ENCODE results near the gene STT3B. TPM values are rescaled to one million over a fixed set of nuclear protein-coding genes. Genes with fewer than 3 reads are reported as not detected.

Gene STT3B
- total and polyA plus RNA-seq, 2 donors (not counting 1 experiment from before 2014, with no cell fraction given): 145 to 259 TPM

DNA sequence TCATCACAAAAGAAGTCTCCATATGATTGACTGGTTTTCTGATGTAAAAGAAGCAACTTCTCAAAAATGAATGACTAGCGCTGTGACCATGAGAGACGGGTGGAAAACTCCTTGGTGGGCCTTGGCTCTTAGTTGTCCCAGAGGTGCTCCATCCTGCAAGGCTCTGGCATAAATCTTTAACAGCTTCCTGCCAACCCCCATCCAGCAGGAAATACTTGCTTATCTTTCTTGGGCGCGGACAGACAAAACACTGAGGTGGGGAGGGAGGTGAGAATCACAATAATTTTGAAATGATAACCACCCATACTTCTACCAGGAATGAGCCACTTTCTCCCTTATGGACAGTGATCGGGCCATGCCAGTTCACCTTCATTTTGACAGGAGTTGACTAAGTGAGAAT, 128.6 kb downstream of the STT3B start:
- Histone ChIP-seq H3K79me2 (ENCODE audit: control insufficient read depth, insufficient read depth, low read length) (no peaks in the 10 kb centered on the region), H4K20me1 (ENCODE audit: control insufficient read depth, extremely low read depth, insufficient read depth, low read length) (no peaks in the 10 kb centered on the region), H3K27ac (ENCODE audit: insufficient read depth, low read length) (no peak overlapping the region), H3K9ac (ENCODE audit: insufficient read depth, low read length) (no peak overlapping the region), H3K27me3 (ENCODE audit: control insufficient read depth, insufficient read depth, low read length) (no peaks in the 10 kb centered on the region), H2AFZ (ENCODE audit: low read length) (no peak overlapping the region), H3K4me2 (ENCODE audit: extremely low read depth, insufficient read depth, low read length) (no peak overlapping the region), H3K4me1 (ENCODE audit: control insufficient read depth, extremely low read depth, insufficient read depth, low read length) (no peaks in the 10 kb centered on the region), H3K4me3 (replicated peaks in 1 of 4; ENCODE audit: control extremely low read depth in 1 of 4, insufficient read depth in 1 of 4, low read depth in 3 of 4, low read length in 4 of 4) (no peak overlapping the region), H3K36me3 (ENCODE audit: control insufficient read depth, insufficient read depth, low read length) (no peaks in the 10 kb centered on the region), H3K9me3 (ENCODE audit: control insufficient read depth, insufficient read depth, low read depth, low read length) (no peaks in the 10 kb centered on the region)
- TF ChIP-seq, protein P1, sequence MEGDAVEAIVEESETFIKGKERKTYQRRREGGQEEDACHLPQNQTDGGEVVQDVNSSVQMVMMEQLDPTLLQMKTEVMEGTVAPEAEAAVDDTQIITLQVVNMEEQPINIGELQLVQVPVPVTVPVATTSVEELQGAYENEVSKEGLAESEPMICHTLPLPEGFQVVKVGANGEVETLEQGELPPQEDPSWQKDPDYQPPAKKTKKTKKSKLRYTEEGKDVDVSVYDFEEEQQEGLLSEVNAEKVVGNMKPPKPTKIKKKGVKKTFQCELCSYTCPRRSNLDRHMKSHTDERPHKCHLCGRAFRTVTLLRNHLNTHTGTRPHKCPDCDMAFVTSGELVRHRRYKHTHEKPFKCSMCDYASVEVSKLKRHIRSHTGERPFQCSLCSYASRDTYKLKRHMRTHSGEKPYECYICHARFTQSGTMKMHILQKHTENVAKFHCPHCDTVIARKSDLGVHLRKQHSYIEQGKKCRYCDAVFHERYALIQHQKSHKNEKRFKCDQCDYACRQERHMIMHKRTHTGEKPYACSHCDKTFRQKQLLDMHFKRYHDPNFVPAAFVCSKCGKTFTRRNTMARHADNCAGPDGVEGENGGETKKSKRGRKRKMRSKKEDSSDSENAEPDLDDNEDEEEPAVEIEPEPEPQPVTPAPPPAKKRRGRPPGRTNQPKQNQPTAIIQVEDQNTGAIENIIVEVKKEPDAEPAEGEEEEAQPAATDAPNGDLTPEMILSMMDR (conservative IDR thresholded peaks at IDR 0.05 in 1 of 2, IDR thresholded peaks at IDR 0.05 in 1 of 2; ENCODE audit: low read depth in 1 of 2, low read length in 2 of 2): no peak
- TF ChIP-seq EZH2 (IDR thresholded peaks at IDR 0.05; ENCODE audit: low read length, missing control alignments): no peak
- no peak for DNase-seq (ENCODE audit: low read depth in 2 of 2)

- Histone ChIP-seq H3K79me2 (ENCODE audit: control insufficient read depth, insufficient read depth, low read length) (no peaks in the 10 kb centered on the region), H2AFZ (ENCODE audit: low read length) (no peak overlapping the region), H3K4me2 (ENCODE audit: extremely low read depth, insufficient read depth, low read length) (no peak overlapping the region), H3K36me3 (ENCODE audit: control insufficient read depth, insufficient read depth, low read length) (no peaks in the 10 kb centered on the region), H3K4me3 (replicated peaks in 1 of 4; ENCODE audit: control extremely low read depth in 1 of 4, insufficient read depth in 1 of 4, low read depth in 3 of 4, low read length in 4 of 4) (no peak overlapping the region), H3K27me3 (ENCODE audit: control insufficient read depth, insufficient read depth, low read length) (no peaks in the 10 kb centered on the region), H3K9ac (ENCODE audit: insufficient read depth, low read length) (no peak overlapping the region), H4K20me1 (ENCODE audit: control insufficient read depth, extremely low read depth, insufficient read depth, low read length) (no peaks in the 10 kb centered on the region), H3K27ac (ENCODE audit: insufficient read depth, low read length) (no peak overlapping the region), H3K4me1 (ENCODE audit: control insufficient read depth, extremely low read depth, insufficient read depth, low read length) (no peaks in the 10 kb centered on the region), H3K9me3 (ENCODE audit: control insufficient read depth, insufficient read depth, low read depth, low read length) (no peaks in the 10 kb centered on the region)
- TF ChIP-seq EZH2 (IDR thresholded peaks at IDR 0.05; ENCODE audit: low read length, missing control alignments): no peak
- TF ChIP-seq, protein P1 (conservative IDR thresholded peaks at IDR 0.05 in 1 of 2, IDR thresholded peaks at IDR 0.05 in 1 of 2; ENCODE audit: low read depth in 1 of 2, low read length in 2 of 2): no peak
- no peak for DNase-seq (ENCODE audit: low read depth in 2 of 2)
Measured at GRCh38 chr3:31661993-31662670, 129.4 kb downstream of the STT3B start.

DNA sequence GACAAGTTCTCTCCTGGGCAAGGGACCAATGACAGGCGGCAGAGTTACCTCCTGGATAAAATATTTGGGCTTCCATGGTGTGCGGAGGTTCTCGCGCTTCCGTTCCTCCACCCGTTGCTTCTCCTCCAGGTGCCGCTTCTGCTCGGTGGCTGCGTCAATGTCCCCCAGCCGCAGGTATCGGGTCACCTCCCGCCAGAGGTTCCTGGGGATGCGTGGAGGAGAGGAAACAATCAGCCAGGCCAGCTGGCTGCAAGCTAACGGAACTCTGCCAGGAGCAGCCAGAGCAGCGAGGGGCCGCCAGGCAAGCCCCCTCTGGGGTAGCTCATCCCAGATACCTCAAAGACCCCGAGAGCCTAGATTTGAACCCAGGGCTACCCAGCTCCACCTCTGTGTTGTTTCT, 131.3 kb downstream of the STT3B start:
- Histone ChIP-seq H4K20me1 (ENCODE audit: control insufficient read depth, extremely low read depth, insufficient read depth, low read length) (no peaks in the 10 kb centered on the region), H3K4me2 (ENCODE audit: extremely low read depth, insufficient read depth, low read length) (no peak overlapping the region), H3K4me1 (ENCODE audit: control insufficient read depth, extremely low read depth, insufficient read depth, low read length) (no peaks in the 10 kb centered on the region), H3K27me3 (ENCODE audit: control insufficient read depth, insufficient read depth, low read length) (no peaks in the 10 kb centered on the region), H3K9me3 (ENCODE audit: control insufficient read depth, insufficient read depth, low read depth, low read length) (no peaks in the 10 kb centered on the region), H3K9ac (ENCODE audit: insufficient read depth, low read length) (no peak overlapping the region), H3K79me2 (ENCODE audit: control insufficient read depth, insufficient read depth, low read length) (no peaks in the 10 kb centered on the region), H2AFZ (ENCODE audit: low read length) (no peak overlapping the region), H3K4me3 (replicated peaks in 1 of 4; ENCODE audit: control extremely low read depth in 1 of 4, insufficient read depth in 1 of 4, low read depth in 3 of 4, low read length in 4 of 4) (no peak overlapping the region), H3K27ac (ENCODE audit: insufficient read depth, low read length) (no peak overlapping the region), H3K36me3 (ENCODE audit: control insufficient read depth, insufficient read depth, low read length) (no peaks in the 10 kb centered on the region)
- no peak for DNase-seq (ENCODE audit: low read depth in 2 of 2)
- TF ChIP-seq EZH2 (IDR thresholded peaks at IDR 0.05; ENCODE audit: low read length, missing control alignments): no peak
- TF ChIP-seq, protein P1 (conservative IDR thresholded peaks at IDR 0.05 in 1 of 2, IDR thresholded peaks at IDR 0.05 in 1 of 2; ENCODE audit: low read depth in 1 of 2, low read length in 2 of 2): no peak
